SKM-1 (cell line): ENCODE data around the gene FERMT1.
A peak's percentile ranks its signal among the peaks of the same experiment; 100 is the strongest.
"Not testable (repeated sequence)": the region's sequence is repeated elsewhere in the genome, so short reads cannot be mapped to it uniquely, and the experiment has no call there.

Experiments used
- DNase-seq: peaks from one replicate; lab custom pipeline; 2025; ENCODE audit not compliant: unreplicated experiment; lab: John Stamatoyannopoulos, UW

Gene FERMT1

GRCh38 chr20:6120491-6120988 lies 2.3 kb downstream of the FERMT1 start:
- no peak for DNase-seq

- DNase-seq = no peak
These were observed 6.1 kb downstream of the FERMT1 start for GRCh38 chr20:6116758-6117157.

- no peak for DNase-seq
These were observed 7.5 kb downstream of the FERMT1 start for GRCh38 chr20:6115221-6115895.

- no peak for DNase-seq
These were observed 8.1 kb downstream of the FERMT1 start for GRCh38 chr20:6114696-6115095.

- no peak for DNase-seq
These were observed 8.9 kb downstream of the FERMT1 start for GRCh38 chr20:6113951-6114350.

GRCh38 chr20:6112965-6113364 lies 9.9 kb downstream of the FERMT1 start:
- DNase-seq = not testable (repeated sequence)

GRCh38 chr20:6108330-6108729 lies 14.5 kb downstream of the FERMT1 start:
- DNase-seq = no peak

- no peak for DNase-seq
These were observed 18.2 kb downstream of the FERMT1 start for GRCh38 chr20:6104493-6105188.

- no peak for DNase-seq
These were observed 19.5 kb downstream of the FERMT1 start for GRCh38 chr20:6103301-6103700.

- DNase-seq = no peak
These were observed 21.5 kb downstream of the FERMT1 start for GRCh38 chr20:6101346-6101745.

GRCh38 chr20:6100246-6100645 lies 22.6 kb downstream of the FERMT1 start:
- DNase-seq = peak; percentile 7

- DNase-seq = no peak
These were observed 23.0 kb downstream of the FERMT1 start for GRCh38 chr20:6099819-6100218.

- no peak for DNase-seq
These were observed 27.4 kb downstream of the FERMT1 start for GRCh38 chr20:6095409-6095808.

- DNase-seq = no peak
These were observed 28.3 kb downstream of the FERMT1 start for GRCh38 chr20:6094565-6094964.

- DNase-seq = peak; percentile 21
These were observed 28.8 kb downstream of the FERMT1 start for GRCh38 chr20:6094063-6094462.

GRCh38 chr20:6091661-6092060 lies 31.2 kb downstream of the FERMT1 start:
- DNase-seq = no peak

GRCh38 chr20:6086868-6087267 lies 36.0 kb downstream of the FERMT1 start:
- no peak for DNase-seq

GRCh38 chr20:6083926-6084325 lies 38.9 kb downstream of the FERMT1 start:
- DNase-seq = no peak

- DNase-seq = no peak
These were observed 41.6 kb downstream of the FERMT1 start for GRCh38 chr20:6081236-6081635.

GRCh38 chr20:6079016-6079415 lies 43.8 kb downstream of the FERMT1 start:
- no peak for DNase-seq

- no peak for DNase-seq
These were observed 47.2 kb downstream of the FERMT1 start for GRCh38 chr20:6075428-6076219.

- DNase-seq = no peak
These were observed 48.0 kb downstream of the FERMT1 start for GRCh38 chr20:6074784-6075183.
